ENCODE data around the gene KCNK17.

KCNK17 gene

DNA sequence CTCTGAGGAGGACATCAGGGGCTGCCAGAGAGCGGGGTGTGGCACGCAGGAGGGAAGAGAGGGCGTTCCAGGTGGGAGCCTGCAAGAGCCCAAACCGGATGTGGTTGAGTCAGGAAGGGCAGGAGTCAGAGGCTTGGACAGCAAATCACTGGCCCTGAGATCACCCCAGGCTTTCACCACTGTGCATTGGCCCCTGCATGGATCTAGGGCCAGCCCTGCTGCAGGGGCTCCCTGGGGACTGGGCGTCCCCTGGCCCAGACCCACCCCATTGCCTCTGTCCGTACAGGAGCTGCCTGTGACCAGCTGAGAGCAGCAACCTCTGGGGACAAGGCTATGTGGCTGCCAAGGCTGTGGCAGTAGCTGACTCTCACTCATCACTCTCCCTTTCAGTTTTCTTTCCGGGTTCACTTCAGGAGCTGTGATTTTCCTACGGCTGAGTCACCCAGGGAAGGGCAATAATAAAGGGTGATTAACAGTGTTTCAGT lies 33.9 kb downstream of the KCNK17 start:
- no peak for TF ChIP-seq CTCF (IDR thresholded peaks at IDR 0.05)
- TF ChIP-seq ZFX (IDR thresholded peaks at IDR 0.05; ENCODE audit: borderline replicate concordance): no peak
- H3K27ac ChIP-seq: no peak overlapping the region

- no peak for TF ChIP-seq CTCF (IDR thresholded peaks at IDR 0.05)
- no peak for TF ChIP-seq ZFX (IDR thresholded peaks at IDR 0.05; ENCODE audit: borderline replicate concordance)
- no peak overlapping the region for H3K27ac ChIP-seq
Observed at GRCh38 chr6:39279539-39279938, 34.7 kb downstream of the KCNK17 start.

- TF ChIP-seq ZFX (IDR thresholded peaks at IDR 0.05; ENCODE audit: borderline replicate concordance) (no peak), CTCF (IDR thresholded peaks at IDR 0.05) (no peak)
- no peak overlapping the region for H3K27ac ChIP-seq
Observed at GRCh38 chr6:39276379-39276995, 37.7 kb downstream of the KCNK17 start.

DNA sequence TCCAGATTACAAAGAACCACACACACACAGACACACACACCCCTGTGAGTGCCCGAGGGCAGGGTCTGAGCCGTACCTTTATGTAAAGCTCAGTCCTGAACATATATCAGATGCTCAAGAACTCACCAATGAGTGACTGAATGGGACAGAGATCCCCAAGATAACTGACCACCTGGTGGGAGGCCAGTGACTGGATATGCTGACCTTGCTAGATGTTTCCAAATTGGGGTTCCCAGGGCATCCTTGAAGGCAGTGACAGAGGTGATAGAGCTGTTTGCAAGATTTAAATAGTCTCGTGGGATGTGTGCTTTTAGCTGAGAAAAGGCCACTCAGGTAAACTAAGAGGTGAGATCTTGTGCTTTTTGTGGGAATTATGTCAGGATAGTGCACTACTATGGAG lies 39.3 kb downstream of the KCNK17 start:
- no peak overlapping the region for H3K27ac ChIP-seq
- TF ChIP-seq ZFX (IDR thresholded peaks at IDR 0.05; ENCODE audit: borderline replicate concordance) (no peak), CTCF (IDR thresholded peaks at IDR 0.05) (no peak)

DNA sequence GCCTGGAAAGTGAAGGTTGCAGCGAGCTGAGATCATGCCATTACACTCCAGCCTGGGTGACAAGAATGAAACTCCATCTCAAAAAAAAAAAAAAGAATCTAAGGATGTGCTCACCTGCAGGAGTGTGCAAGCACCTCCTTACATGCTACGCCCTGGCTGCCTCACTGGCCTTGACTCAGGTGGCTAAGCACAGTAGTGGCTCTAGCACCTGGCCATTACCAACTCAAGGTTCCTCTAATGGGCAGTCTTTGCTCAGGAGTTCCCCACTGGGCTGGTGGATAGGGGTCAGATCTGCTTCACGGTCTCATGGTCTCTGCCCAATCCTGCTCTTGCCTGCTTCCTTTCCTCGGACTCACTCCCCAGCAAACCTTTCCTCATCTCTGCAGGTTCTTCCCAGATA lies 39.7 kb downstream of the KCNK17 start:
- TF ChIP-seq CTCF (IDR thresholded peaks at IDR 0.05) (no peak), ZFX (IDR thresholded peaks at IDR 0.05; ENCODE audit: borderline replicate concordance) (no peak)
- no peak overlapping the region for H3K27ac ChIP-seq

- TF ChIP-seq CTCF (IDR thresholded peaks at IDR 0.05) (no peak), ZFX (IDR thresholded peaks at IDR 0.05; ENCODE audit: borderline replicate concordance) (no peak)
- no peak overlapping the region for H3K27ac ChIP-seq
Observed at GRCh38 chr6:39273406-39273821, 40.8 kb downstream of the KCNK17 start.

DNA sequence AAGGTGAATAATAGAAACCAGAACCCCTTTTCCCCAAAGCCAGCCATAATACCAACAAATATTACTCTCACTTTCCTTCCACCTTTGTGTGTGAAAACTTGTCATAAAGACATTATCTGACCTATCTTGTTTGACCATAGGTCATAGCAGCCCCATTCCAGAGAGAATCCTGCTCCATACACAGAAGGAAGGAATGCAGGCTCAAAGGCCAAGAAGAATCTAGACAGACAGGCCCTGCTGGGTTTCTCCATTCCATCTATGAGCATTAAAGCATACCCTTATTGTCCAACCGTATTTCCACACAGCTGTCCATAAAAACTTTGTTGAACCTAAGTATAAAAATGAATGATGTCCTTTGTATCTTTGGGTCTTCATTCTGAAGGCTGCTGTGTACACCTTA lies 44.3 kb downstream of the KCNK17 start:
- TF ChIP-seq ZFX (IDR thresholded peaks at IDR 0.05; ENCODE audit: borderline replicate concordance): no peak

GRCh38 chr6:39268721-39269120 lies 45.5 kb downstream of the KCNK17 start:
- TF ChIP-seq CTCF (IDR thresholded peaks at IDR 0.05) (no peak), ZFX (IDR thresholded peaks at IDR 0.05; ENCODE audit: borderline replicate concordance) (no peak)
- no peak overlapping the region for H3K27ac ChIP-seq

More for the DNA sequence above, 44.3 kb downstream of the KCNK17 start:
- H3K27ac ChIP-seq: no peak overlapping the region
